ENCODE results near the gene CECR2.
"Not testable (repeated sequence)": the region's sequence is repeated elsewhere in the genome, so short reads cannot be mapped to it uniquely, and the experiment has no call there.

The CECR2 gene

DNA sequence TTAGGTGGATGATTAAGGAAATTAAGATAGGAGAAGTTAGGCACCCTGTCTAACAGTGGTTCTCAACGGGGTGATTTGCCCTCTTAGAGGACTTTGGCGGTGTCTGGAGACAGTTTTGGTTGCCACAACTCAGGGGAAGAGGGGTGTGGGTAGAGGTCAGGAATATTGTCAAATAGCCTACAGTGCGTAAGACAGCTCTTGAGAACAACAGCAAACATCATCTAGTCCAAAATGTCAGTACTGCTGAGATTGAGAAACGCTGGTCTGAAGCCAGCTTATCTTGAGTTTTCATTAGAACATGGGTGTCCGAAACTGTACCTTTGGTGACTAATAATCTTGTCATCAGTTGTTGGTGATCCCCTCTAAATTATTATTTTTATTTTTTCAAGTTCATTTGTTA is 38.4 kb downstream of the CECR2 start:
- no peak for DNase-seq

DNA sequence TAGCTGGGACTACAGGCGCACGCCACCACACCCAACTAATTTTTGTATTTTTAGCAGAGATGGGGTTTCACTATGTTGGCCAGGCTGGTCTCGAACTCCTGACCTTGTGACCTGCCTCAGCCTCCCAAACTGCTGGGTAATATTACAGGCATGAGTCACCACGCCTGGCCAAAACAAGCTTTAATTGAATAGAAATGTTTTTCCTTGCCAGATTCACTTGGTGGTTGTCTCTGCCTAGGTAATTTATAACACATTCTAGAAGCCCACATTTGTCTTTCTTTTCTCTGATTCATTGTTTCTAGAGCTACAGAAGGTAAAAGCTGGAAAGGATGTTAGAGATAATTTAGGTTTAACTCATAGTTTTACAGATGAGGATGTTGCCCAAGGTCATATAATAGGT is 41.3 kb downstream of the CECR2 start:
- DNase-seq: no peak

DNA sequence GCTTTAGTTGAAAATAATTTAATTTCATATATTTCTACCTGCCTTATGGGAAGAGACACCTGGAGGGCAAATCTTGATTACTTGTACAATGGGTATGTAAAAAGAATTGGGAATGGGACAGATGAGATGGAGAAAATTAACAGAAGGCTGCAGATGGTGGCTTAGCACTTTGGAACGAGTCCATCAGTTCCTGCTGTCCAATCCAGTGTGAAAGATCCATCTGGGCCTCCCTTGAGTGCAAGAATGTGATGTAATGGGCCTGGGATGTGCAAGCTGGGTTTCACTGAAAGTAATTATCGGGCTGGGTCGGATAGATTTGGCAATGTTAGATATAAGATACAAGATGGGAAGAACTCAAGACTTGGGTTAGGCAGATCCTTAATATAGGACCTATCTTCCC is 42.0 kb downstream of the CECR2 start:
- no peak for DNase-seq

DNA sequence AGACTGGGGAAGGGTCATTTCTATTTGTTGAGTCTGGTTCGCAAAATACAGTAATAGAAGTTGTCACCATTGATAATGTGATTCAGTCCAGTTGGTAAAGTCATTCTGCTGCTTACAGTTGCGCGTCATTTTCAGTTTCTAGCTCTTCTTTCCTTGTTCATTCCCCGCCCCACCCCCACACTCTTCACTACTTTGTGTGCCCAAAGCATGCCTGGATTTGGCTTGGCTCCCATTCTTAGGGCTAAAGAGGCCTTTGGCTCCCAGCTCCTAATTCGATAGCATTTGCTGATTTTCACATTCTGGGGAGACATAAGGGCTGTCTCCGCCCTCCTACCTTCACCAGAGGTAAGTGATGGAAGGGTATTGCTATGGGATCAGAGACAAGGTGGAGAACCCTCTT is 43.0 kb downstream of the CECR2 start:
- no peak for DNase-seq

DNA sequence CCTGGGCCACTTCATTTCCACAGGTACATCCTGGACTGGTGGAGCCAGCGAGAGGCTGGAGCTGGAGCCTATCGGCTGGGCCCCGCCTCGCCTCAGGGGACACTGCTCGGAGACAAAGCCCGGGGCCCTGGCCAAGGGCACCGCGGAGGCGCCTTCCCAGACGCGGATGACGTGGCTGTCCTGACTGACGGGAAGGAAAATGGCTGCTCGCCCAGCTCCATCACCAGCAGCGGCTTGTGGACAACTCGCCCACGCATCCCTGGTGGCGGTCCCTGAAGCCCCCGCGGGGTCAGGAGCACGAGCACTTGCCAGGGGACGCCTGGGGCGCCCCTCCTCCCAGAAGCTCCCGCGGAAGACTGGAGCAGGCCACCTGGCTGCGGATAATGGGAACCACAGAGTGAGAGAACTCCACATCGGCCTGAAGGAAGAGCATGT is 49.6 kb downstream of the CECR2 start:
- DNase-seq: no peak

DNA sequence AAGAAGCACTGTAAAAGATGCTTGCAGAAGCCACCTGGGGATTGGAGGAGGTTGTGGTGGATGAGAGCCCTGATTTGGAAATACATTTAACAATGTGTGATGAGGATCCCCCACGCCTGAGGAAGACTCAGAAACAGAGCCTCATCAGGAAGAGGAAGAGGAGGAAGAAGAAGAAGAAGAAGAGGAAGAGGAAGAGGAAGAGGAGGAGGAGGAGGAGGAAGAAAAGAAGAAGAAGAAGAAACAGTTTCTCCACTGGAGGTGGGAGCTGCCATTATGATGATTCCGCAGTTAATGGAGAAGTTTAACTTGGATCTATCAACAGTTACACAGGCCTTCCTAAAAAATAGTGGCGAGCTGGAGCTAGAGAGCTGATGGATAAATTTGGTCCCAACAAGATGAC is 50.1 kb downstream of the CECR2 start:
- DNase-seq: no peak

DNA sequence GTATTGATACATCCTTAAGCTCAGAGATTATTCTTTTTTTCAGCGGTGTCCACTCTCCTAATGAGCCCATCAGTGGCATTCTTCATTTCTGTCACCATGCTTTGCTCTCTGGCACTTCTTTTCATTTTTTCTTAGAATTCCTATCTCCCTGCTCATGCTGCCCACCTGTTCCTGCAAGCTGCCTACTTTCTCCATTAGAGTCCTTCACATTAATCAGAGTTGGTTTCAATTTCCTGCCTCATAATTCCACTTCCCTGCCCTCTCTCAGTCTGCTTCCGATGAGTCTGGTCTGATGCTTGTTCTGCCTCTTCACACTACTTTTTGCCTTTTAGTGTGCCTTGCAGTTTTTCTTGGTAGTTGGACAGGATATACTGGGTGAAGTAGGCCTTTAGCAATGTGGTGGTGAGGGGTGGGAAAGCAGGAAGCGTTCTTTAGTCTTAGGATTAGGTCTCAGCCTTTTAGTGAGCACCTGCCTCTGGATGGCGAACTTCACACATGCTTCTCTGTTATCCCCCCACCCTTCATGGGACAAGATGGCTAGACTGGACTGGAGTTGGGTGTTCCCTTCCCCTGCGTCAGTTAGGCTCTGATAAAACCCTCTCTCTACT is 53.6 kb downstream of the CECR2 start:
- no peak for DNase-seq

DNA sequence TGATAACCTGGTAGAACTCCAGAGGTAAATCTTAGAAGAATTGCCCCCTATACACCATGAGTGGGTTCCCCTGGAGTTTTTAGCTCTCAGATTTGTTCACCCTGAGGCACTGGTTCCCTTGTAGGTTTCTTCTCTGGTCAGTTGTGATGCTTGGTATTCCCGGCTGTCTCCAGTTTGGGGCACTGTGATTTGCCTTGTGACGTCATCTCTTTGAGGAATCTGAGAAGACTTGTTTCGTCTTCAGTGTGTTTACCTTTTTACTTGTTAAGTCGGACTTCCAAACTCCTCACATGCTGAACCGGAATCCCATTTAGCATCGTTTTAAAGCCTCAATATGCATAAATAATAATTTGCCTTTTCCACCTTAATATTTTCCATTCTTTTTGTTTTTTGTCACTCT is 54.4 kb downstream of the CECR2 start:
- DNase-seq: no peak

DNA sequence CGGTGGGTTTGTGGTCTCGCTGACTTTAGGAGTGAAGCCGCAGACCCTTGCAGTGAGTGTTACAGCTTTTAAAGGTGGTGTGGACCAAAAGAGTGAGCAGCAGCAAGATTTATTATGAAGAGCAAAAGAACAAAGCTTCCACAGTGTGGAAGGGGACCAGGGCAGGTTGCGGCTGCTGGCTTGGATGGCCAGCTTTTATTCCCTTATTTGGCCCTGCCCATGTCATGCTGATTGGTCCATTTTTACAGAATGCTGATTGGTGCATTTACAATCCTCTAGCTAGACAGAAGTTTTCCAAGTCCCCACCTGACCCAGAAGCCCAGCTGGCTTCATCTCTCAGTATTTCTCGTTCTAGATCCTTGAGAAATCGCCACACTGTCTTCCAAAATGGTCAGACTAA is 58.3 kb downstream of the CECR2 start:
- not testable (repeated sequence) for DNase-seq

DNA sequence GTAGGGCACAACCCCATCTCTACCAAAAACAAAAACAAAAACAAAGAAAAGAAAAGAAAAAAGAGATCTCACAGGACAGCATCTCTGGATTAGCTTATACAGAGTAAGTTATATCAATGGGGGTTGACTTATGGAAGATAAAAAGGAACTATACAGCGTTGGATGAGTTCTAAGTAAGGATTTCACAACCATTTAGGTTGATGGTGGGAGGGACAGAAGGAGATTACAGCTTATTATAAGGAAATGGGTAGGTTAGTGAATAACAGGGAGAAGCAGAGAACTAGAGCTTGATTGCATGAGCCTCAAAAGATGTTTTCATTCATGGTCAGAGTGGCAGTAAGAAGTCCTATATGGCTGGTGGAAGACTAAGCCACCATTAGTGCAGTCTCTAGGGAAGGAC is 60.3 kb downstream of the CECR2 start:
- no peak for DNase-seq

DNA sequence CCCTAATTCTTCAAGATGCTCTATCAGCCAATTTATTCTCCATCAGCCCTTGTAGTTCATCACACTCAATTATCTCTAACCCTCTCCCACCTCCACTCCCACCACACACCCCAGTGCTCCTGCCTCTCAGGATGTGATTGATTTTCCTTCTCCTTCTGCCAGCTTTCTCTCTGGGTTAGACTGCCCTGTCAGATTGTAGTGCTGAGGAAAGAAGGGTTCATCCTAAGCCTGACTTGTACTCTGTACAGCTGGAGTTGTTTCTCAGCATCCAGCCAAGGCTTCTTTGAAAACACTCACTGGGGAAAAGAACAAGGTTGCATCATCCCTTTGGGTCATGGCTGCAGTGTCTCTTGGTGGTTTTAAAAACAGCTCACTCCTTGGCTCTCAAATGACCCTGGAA is 61.2 kb downstream of the CECR2 start:
- DNase-seq: no peak

DNA sequence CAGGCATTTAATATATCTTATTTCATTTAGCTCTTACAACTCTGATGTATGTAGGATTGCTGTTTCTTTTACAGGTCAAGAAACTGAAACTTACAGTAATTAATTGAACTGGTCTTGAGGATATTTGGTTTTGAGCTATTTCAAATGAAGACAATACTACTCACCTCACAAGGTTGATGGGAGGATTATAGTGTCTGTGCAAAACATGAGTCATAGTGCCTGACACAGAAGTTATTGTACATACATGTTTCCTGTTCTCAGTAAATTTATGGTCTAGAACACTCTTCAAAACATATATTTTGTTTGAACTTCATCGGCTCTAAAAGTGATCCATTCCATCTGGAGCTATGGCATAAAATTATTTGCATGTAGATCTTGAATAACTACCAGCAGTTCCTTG is 61.9 kb downstream of the CECR2 start:
- DNase-seq: no peak

DNA sequence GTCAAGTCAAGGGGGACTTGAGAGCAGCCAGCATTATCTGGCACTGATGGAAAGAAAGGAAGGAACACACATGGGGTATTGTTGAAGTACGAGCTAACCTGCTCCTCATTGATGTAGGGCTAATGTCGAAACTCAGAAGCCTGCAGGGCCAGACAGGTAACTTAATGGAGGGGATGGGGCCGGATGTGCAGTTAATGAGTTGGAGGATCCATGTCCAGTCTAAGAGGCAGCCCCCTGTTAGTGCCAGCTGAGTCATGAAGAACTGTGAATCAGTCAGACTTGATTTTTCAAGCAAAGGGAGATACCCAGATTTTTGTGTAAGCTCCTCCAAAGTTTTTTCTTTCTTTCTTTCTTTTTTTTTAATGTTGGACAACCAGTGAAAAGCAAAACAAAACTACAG is 65.6 kb downstream of the CECR2 start:
- no peak for DNase-seq

DNA sequence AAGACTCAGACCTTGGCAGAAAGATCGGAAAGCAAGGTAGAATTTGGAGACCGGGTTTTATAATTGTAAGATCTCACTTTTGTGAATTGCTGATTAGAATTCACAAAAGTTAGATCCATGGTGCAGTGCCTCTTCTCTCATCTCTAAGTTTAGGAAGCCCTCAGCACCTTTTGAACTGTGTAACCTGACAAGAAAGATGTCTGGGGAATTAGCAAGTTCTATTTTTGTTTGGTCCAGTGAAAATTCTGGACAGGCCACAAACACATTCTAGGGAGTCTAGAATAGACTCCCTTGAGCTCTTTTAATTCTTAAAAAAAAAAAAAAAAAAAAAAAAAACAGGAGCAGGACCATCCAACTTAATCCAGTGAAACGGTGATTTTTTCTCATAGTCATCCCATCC is 66.1 kb downstream of the CECR2 start:
- no peak for DNase-seq

DNA sequence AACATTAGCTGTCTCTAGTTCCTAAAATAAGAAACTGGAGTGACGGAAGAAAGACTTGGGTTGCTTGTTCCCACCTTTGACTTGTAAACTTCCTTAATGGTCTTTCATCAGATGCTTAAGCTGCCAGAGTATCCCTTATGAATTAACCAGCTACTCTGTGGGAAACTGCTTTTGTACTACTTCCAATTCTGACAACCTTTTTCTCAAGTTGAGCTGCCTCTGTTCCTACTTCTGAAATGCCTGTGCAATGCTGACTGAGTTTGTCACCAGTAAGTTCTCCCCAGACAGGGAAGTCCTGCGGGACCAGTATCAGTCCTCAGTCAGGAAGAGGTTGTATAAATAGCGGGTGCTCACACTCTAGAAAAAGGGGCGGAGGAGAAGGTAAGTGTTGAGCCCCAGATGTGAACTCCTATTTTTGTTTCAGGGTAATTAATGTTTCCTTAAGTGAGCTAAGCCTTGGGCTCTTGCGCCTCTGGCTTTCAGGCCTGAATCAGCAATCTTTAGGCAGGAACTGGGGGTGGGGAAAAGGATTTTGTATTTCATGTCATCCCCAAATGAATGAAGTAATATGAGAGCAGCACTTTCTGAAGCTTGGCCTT is 67.2 kb downstream of the CECR2 start:
- no peak for DNase-seq

DNA sequence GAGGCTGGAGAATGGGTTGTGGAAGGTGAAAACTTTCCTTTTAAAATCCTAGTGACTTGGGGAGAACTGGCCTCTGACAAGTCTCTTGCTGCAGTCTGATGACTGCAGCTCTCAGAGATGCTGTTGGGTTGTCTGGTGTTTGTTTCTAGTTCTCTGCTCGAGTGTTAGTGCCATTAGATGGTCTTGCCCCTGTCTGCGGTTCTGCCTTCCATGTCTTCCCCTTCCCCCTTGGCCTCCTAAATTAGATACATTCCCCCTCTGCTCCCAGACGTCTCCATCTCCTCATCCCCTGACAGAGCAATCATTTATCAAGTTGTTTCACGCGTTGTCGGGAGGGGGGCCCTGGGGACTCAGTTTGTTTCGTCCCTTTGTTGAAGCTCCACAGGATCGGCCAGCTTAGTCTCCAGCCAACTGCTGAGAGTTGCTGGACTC is 67.7 kb downstream of the CECR2 start:
- no peak for DNase-seq

DNA sequence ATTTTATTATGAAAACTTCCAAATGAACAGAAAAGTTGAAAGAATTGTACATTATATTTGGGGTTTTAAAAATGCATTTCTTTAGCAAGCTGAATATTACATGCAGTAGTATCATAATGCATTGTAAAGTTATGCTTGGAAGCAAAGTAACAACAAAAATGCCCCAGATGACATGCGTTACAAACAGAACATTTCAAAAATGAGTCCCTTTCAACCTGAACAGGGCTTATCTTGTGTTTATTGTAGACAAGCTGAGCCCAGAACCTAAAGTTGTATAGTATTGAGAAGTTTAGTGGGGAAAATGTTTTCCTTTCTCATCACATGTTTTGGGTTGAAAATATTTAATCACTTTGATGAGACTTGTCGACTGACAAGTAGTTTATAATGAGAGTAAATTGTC is 68.8 kb downstream of the CECR2 start:
- DNase-seq: no peak

DNA sequence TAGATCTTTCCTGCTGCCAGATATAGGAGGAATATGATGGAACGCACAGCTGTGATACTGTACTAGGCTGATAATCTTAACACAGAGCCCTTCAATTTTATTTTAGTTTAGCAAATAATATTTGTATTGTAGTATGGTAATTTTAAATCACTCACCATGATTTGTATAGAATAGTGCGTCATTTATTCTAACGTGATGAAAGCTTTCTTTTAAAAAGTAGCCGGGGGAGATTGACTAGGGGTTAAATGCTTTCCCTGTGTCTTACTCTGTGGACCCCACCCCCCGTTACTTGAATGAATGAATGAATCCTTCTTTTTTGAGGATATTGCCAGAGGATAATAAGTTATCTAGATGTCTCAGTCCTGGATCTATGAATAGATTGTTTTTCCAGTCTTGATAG is 72.1 kb downstream of the CECR2 start:
- no peak for DNase-seq

DNA sequence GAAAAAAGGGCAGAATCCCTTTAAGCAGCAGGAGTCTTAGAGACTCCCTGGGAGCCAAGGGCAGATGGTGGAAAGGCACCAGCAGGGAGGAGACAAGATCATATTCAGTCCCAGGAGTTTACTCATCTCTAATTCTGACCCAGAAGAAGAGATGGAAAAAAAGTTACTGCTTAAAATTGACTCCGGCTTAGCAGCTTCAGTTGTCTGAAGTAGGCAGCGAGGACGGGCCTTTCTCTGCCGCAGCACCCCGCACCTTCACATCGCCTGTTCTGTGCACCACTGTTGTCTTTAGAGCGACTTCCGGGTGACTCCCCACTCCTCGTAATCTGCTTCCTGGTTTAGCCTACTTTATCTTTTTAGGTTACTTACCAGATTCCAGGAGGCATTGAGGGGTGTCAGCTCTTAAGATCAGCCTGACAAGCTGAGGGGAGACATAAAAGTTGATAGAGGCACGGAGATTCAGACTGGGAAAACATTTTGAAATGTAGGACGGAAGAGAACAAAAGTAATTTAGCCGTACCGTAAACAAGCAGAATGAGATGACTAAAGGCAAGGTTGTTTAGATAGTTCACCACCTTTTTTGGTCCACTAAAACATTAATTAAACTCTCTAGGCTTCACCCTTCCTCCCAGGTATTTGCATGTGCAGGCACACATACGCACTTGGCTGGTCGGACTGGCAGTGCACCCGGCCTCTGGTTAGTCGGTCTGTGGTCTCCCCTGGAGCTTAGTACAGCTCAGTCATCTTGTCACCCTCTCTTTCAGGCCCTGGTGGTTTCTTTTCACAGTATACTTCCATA is 74.3 kb downstream of the CECR2 start:
- DNase-seq: no peak

DNA sequence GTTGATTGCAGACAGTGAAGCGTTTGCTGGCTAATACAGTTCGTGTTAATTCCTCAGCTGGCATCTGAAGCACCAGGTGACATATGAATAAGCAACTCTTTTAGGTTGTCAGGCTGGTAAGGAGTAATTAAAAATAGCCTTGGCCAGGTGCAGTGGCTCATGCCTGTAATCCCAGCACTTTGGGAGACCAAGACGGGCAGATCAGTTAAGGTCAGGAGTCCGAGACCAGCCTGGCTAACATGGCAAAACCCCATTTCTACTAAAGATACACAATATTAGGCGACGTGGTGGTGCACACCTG is 74.9 kb downstream of the CECR2 start:
- no peak for DNase-seq

DNA sequence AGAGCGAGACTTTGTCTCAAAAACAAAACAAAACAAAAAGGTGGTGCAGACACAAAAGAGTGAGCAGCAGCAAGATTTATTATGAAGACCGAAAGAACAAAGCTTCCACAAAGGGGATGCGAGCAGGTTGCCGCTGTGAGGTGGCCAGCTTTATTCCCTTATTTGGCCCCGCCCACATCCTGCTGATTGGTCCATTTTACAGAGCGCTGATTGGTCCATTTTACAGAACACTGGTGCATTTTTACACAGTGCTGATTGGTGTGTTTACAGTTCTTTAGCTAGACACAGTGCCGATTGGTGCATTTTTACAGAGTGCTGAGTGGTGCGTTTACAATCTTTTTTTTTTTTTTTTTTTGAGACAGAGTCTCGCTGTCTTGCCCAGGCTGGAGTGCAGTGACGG is 77.4 kb downstream of the CECR2 start:
- DNase-seq: no peak

DNA sequence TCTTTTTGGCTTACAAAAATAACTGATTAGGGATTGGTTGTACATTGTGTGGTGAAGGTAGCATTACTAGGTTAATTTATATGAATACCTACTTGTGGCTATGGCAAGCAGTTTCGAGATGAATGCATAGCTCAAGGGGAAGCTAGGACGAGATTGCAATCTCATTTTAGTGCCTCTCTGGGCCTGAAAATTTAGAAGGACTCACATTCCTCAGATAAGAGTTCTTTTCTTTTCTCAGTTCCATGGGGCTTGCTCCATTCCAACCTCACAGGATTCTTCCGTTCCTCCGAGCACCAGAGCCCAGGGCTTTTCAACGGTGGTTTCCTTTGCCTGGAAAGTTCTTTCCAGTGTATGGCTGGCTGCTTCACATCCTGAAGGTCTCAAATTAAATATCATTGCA is 82.1 kb downstream of the CECR2 start:
- DNase-seq: no peak

DNA sequence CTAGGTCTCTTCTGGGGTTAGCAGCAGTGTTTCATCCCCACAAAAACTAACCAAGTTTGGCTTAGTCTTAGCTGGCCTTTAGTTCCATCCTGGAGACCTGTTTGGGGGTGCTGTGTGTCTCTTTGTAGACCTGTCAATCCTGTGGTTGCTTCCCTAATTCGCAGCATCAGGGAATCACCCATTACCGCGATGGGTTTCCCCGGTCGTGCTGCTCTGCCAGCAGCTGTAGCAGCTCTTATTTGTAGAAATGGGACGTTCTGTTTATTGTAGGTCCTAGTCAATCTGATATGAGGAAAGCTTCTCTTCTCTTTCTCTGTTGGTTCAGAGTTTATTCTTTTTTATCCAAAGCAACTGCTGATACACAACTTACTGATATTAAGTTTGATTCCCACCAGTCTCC is 91.6 kb downstream of the CECR2 start:
- DNase-seq: no peak

DNA sequence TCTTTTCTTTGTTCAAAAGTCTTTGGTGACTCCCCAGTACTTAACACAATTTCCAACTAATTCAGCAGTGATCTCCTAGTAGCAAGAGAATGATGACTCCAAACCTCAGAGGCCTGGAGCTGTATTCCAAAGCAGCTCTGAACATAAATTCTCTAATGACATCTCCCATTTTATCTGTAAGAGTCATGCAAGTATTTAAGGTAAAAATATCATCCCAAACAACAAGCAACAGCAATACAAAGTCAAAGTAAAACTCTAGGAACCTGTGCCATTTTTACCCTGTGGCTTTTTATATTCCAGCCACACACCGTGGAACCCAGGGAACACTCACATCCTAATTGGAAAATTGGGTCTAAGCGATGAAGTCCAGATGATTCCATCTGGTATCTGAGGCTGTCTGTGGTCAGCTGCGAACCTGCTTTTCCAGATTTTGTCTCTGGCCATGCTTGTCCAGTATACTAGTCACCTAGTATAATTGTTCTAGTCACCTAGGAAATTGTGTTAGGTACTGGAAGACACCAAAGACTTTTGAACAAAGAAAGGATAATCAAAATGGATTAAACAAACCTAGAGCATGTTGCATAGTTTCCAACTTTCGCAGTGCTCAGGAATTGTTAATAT is 101.7 kb downstream of the CECR2 start:
- DNase-seq: no peak
